ENCODE measurements around the gene HIP1R. TPM values are rescaled to one million over a fixed set of nuclear protein-coding genes. Genes with fewer than 3 reads are reported as not detected.

Gene HIP1R
- total and polyA plus RNA-seq, 10 of the 15 experiments (the other 5 are each of a cell fraction or from before 2014, with no cell fraction given): 0.18 to 27.7 (median 11.7) TPM

DNA sequence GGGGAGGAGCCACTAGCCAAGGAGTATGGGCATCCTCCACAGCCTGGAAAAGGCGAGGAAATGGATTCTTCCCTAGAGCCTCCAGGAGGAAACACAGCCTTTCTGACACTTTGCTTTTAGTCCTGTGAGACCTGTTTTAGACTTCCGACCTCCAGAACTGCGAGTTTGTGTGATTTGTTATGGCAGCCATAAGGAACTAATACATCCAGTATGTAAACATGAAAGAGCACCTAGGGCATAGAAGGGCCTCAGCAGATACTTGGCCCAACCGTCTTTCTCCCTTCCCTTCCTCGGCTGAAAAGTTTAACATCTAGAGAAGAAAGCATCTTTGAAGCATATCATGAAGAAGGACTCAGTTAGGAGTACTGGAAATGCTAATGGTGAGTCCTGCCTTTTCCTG, 3.6 kb downstream of the HIP1R start:
- FAIRE-seq: no peak
- TF ChIP-seq PAX5 (IDR thresholded peaks at IDR 0.05; ENCODE audit: borderline replicate concordance, low read depth, low read length) (no peak), SIX5 (IDR thresholded peaks at IDR 0.05; ENCODE audit: low read depth, low read length, severe bottlenecking) (no peak), NFXL1 (IDR thresholded peaks at IDR 0.05; ENCODE audit: borderline replicate concordance) (no peak), ZNF274 (IDR thresholded peaks at IDR 0.05; ENCODE audit: insufficient read depth, insufficient read length) (no peak), REST (IDR thresholded peaks at IDR 0.05; ENCODE audit: low read depth, low read length) (no peak), IKZF2 (IDR thresholded peaks at IDR 0.05) (no peak), LARP7 (IDR thresholded peaks at IDR 0.05) (no peak), RELB (IDR thresholded peaks at IDR 0.05; ENCODE audit: low read depth) (no peak), SMARCA5 (IDR thresholded peaks at IDR 0.05) (no peak), ASH2L (IDR thresholded peaks at IDR 0.05; ENCODE audit: borderline replicate concordance, low read depth) (no peak), ZNF622 (IDR thresholded peaks at IDR 0.05) (no peak), KLF5 (IDR thresholded peaks at IDR 0.05; ENCODE audit: partially characterized antibody) (no peak), SREBF2 (IDR thresholded peaks at IDR 0.05; ENCODE audit: low read length) (no peak), DPF2 (IDR thresholded peaks at IDR 0.05) (no peak), ATF7 (IDR thresholded peaks at IDR 0.05; ENCODE audit: low read depth) (no peak), MTA3 (IDR thresholded peaks at IDR 0.05; ENCODE audit: borderline replicate concordance, low read length) (no peak), SMAD5 (IDR thresholded peaks at IDR 0.05; ENCODE audit: low read depth) (no peak), HDGF (IDR thresholded peaks at IDR 0.05) (no peak)
- TF ChIP-seq, protein P1, sequence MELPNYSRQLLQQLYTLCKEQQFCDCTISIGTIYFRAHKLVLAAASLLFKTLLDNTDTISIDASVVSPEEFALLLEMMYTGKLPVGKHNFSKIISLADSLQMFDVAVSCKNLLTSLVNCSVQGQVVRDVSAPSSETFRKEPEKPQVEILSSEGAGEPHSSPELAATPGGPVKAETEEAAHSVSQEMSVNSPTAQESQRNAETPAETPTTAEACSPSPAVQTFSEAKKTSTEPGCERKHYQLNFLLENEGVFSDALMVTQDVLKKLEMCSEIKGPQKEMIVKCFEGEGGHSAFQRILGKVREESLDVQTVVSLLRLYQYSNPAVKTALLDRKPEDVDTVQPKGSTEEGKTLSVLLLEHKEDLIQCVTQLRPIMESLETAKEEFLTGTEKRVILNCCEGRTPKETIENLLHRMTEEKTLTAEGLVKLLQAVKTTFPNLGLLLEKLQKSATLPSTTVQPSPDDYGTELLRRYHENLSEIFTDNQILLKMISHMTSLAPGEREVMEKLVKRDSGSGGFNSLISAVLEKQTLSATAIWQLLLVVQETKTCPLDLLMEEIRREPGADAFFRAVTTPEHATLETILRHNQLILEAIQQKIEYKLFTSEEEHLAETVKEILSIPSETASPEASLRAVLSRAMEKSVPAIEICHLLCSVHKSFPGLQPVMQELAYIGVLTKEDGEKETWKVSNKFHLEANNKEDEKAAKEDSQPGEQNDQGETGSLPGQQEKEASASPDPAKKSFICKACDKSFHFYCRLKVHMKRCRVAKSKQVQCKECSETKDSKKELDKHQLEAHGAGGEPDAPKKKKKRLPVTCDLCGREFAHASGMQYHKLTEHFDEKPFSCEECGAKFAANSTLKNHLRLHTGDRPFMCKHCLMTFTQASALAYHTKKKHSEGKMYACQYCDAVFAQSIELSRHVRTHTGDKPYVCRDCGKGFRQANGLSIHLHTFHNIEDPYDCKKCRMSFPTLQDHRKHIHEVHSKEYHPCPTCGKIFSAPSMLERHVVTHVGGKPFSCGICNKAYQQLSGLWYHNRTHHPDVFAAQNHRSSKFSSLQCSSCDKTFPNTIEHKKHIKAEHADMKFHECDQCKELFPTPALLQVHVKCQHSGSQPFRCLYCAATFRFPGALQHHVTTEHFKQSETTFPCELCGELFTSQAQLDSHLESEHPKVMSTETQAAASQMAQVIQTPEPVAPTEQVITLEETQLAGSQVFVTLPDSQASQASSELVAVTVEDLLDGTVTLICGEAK (IDR thresholded peaks at IDR 0.05; ENCODE audit: borderline replicate concordance): no peak

More for the DNA sequence above, 3.6 kb downstream of the HIP1R start:
- H3K27ac ChIP-seq (ENCODE audit: control insufficient read depth, insufficient read depth): no peak overlapping the region
- H3K4me1 ChIP-seq (ENCODE audit: control insufficient read depth, insufficient read depth, low read length): peaks cover 7% of the 10 kb centered on the region
- no peak overlapping the region for H3K4me2 ChIP-seq (ENCODE audit: control insufficient read depth, insufficient read depth)
- BruUV-seq (replicated peaks): no TSS peak
- no peak for DNase-seq (ENCODE audit: low read depth, low spot score)
- SMC1A ChIA-PET (ENCODE audit: uncharacterized antibody, unreplicated experiment): no interaction called here
- no peaks in the 10 kb centered on the region for H3K79me2 ChIP-seq (ENCODE audit: control insufficient read depth, insufficient read depth, low read length)
- CTCF ChIA-PET: no interaction called here
- peaks cover 2 to 3% of the 10 kb centered on the region in 2 experiments; a peak in 2 of 4 replicates for H3K27me3 ChIP-seq (replicated peaks in 1 of 2; ENCODE audit: control insufficient read depth in 2 of 2, insufficient read depth in 2 of 2, low read length in 1 of 2)
- no peaks in the 10 kb centered on the region; a peak in 1 of 4 replicates for H3K36me3 ChIP-seq (ENCODE audit: control insufficient read depth in 2 of 2, insufficient read depth in 2 of 2, low read length in 1 of 2)
- no peaks in the 10 kb centered on the region; the same call in 1 of the 2 replicates for H4K20me1 ChIP-seq (ENCODE audit: control insufficient read depth, insufficient read depth)
- RAD21 ChIA-PET (ENCODE audit: unreplicated experiment): no interaction called here
- ATAC-seq: no peak
- 95% methylated on average over 5 of the region's 5 CpGs for WGBS (ENCODE audit: insufficient coverage, insufficient replicate concordance, low lambda C conversion rate, missing lambda C conversion rate)
- H3K4me3 ChIP-seq: no peak overlapping the region
- POLR2A ChIA-PET: no interaction called here
- intact Hi-C loops (cut with micrococcal nuclease; ENCODE audit: unreplicated experiment) (loop anchor here (5.0 kb wide), 1 partner anchor 47 kb away; no protein-coding TSS in a partner anchor), in situ Hi-C loops (cut with MboI) (no loop called here)
- no peak overlapping the region for H2AFZ ChIP-seq (ENCODE audit: control insufficient read depth, low read depth, low read length)
- no peak overlapping the region for H3K9ac ChIP-seq (ENCODE audit: control insufficient read depth, insufficient read depth, low read length)
- no peaks in the 10 kb centered on the region; the same call in 2 of the 3 replicates for H3K9me3 ChIP-seq (replicated peaks; ENCODE audit: control insufficient read depth, insufficient read depth, low read length)

Data from GM12878 (cell line).